Measurements from ENCODE around the gene PARD3B.

GRCh38 chr2:204657024-204657423 is 111.7 kb downstream of the PARD3B start:
- TF ChIP-seq TARDBP (IDR thresholded peaks at IDR 0.05): no peak
- TF ChIP-seq ARNT (IDR thresholded peaks at IDR 0.05): no peak
- TF ChIP-seq BHLHE40 (IDR thresholded peaks at IDR 0.05; ENCODE audit: borderline replicate concordance): no peak
